Neural cell (in vitro differentiated cells): ENCODE results near the gene SGF29. TPM values are rescaled to one million over a fixed set of nuclear protein-coding genes. Genes with fewer than 3 reads are reported as not detected.

Experiments
- H2AFZ ChIP-seq: fragments of 200-600, 300-800 bp; sonication (generic), shearing (Covaris generic); 2 replicates; pipeline ENCODE4 v1.6.0; 2014; ENCODE audit warnings: low read depth, mild to moderate bottlenecking, antibody characterized with exemption, low read length, moderate library complexity
- H3F3A ChIP-seq: fragments of 200-600 bp; shearing (Covaris generic); 2 replicates; pipeline ENCODE4 v1.6.1; 2016; ENCODE audit warnings: mild to moderate bottlenecking, moderate library complexity, mixed read lengths, antibody characterized with exemption, low read length; ENCODE audit not compliant: insufficient read depth, poor library complexity, severe bottlenecking
- H3K27ac ChIP-seq: fragments of 200-600, 300-800 bp; sonication (generic), shearing (Covaris generic); 2 replicates; pipeline ENCODE4 v1.5.1; 2014; ENCODE audit warnings: mild to moderate bottlenecking, low read length, moderate library complexity
- H3K27me3 ChIP-seq: fragments of 300-800, 200-600 bp; sonication (generic), shearing (Covaris generic); 2 replicates; pipeline ENCODE4 v1.6.0; 2014; ENCODE audit warnings: mild to moderate bottlenecking, low read depth, low read length, moderate library complexity; ENCODE audit not compliant: insufficient read depth
- H3K36me3 ChIP-seq: fragments of 300-800, 200-600 bp; sonication (generic), shearing (Covaris generic); 2 replicates; pipeline ENCODE4 v1.5.1; 2014; ENCODE audit warnings: mild to moderate bottlenecking, antibody characterized with exemption, low read length, moderate library complexity; ENCODE audit not compliant: insufficient read depth
- H3K4me2 ChIP-seq: fragments of 300-800, 200-600 bp; sonication (generic), shearing (Covaris generic); 2 replicates; pipeline ENCODE4 v1.6.0; 2014; ENCODE audit warnings: mild to moderate bottlenecking, low read length
- H3K4me3 ChIP-seq: fragments of 300-800, 200-600 bp; sonication (generic), shearing (Covaris generic); 2 replicates; pipeline ENCODE4 v1.5.1; 2014; ENCODE audit warnings: mild to moderate bottlenecking, low read length, moderate library complexity
- H3K79me2 ChIP-seq: fragments of 200-600 bp; shearing (Covaris generic); replicated peaks from 2 replicates; pipeline ENCODE4 v1.6.0; 2014; ENCODE audit warnings: mild to moderate bottlenecking, low read length, moderate library complexity; ENCODE audit not compliant: insufficient read depth
- H3K9ac ChIP-seq: fragments of 300-800, 200-600 bp; sonication (generic), shearing (Covaris generic); 2 replicates; pipeline ENCODE4 v1.6.1; 2016; ENCODE audit warnings: mild to moderate bottlenecking, low read length, mixed read lengths
- H3K9me2 ChIP-seq: fragments of 200-600 bp; shearing (Covaris generic); 2 replicates; pipeline ENCODE4 v1.6.1; 2016; ENCODE audit warnings: mild to moderate bottlenecking, low read length, mixed read lengths; ENCODE audit not compliant: insufficient read depth
- H3K9me3 ChIP-seq: fragments of 200-600, 300-800 bp; sonication (generic), shearing (Covaris generic); 2 replicates; pipeline ENCODE4 v1.6.1; 2016; ENCODE audit warnings: mild to moderate bottlenecking, mixed run types, low read length, moderate library complexity, mixed read lengths
- H4K20me1 ChIP-seq: fragments of 200-600 bp; shearing (Covaris generic); 2 replicates; pipeline ENCODE4 v1.6.1; 2016; ENCODE audit warnings: mild to moderate bottlenecking, mixed run types; ENCODE audit not compliant: insufficient read depth
- EP300 ChIP-seq: fragments of 450-650 bp; conservative IDR thresholded peaks from 2 replicates; pipeline ENCODE4 v1.6.1; 2014; ENCODE audit warnings: antibody characterized with exemption, mild to moderate bottlenecking, moderate library complexity; ENCODE audit not compliant: poor library complexity, severe bottlenecking
- EZH2 ChIP-seq: fragments of 200-600, 300-800 bp; shearing (Covaris generic), sonication (generic); IDR thresholded peaks from 2 replicates; pipeline ENCODE4 v1.6.1; 2014; ENCODE audit warnings: antibody characterized with exemption, low read length, borderline replicate concordance, mild to moderate bottlenecking; ENCODE audit not compliant: insufficient read depth, poor library complexity, severe bottlenecking
- MXI1 ChIP-seq: fragments of 450-650 bp; conservative IDR thresholded peaks from 2 replicates; pipeline ENCODE4 v1.6.1; 2014; ENCODE audit warnings: antibody characterized with exemption, mild to moderate bottlenecking; ENCODE audit not compliant: poor library complexity, severe bottlenecking
- POLR2AphosphoS5 ChIP-seq: IDR thresholded peaks from 2 replicates; pipeline ENCODE4 v1.6.1; 2012
- RAD21 ChIP-seq: fragments of 450-650 bp; conservative IDR thresholded peaks from 2 replicates; pipeline ENCODE4 v1.6.1; 2014; ENCODE audit warnings: antibody characterized with exemption, mild to moderate bottlenecking, moderate library complexity
- SMC3 ChIP-seq: fragments of 450-650 bp; conservative IDR thresholded peaks from 2 replicates; pipeline ENCODE4 v1.6.1; 2014; ENCODE audit warnings: antibody characterized with exemption, mild to moderate bottlenecking, moderate library complexity; ENCODE audit not compliant: poor library complexity
- TAF1 ChIP-seq: IDR thresholded peaks from 2 replicates; pipeline ENCODE4 v1.6.1; 2012; ENCODE audit warnings: low read depth
- polyA plus RNA-seq: library from polyadenylated mRNA; depleted of rRNA; stranded (reverse); fragments of >200 nt; gene quantifications from 2 replicates; pipeline ENCODE4 v1.2.3, GENCODE V29; 2014
- TF ChIP-seq, protein P1 (sequence below): IDR thresholded peaks from 2 replicates; pipeline ENCODE4 v1.6.1; 2012; ENCODE audit warnings: borderline replicate concordance
- TF ChIP-seq, protein P2 (sequence below): fragments of 450-650 bp; IDR thresholded peaks from 2 replicates; pipeline ENCODE4 v1.5.1; 2014; ENCODE audit warnings: antibody characterized with exemption, mild to moderate bottlenecking, moderate library complexity; ENCODE audit not compliant: poor library complexity, severe bottlenecking

The SGF29 gene
- polyA plus RNA-seq, 1 donor from 2014 or later = 32.8 TPM

GRCh38 chr16:28573738-28574718, 20.3 kb downstream of the SGF29 start:
- Histone ChIP-seq H3K79me2 (no peaks in the 10 kb centered on the region), H3K27ac (no peak overlapping the region)

DNA sequence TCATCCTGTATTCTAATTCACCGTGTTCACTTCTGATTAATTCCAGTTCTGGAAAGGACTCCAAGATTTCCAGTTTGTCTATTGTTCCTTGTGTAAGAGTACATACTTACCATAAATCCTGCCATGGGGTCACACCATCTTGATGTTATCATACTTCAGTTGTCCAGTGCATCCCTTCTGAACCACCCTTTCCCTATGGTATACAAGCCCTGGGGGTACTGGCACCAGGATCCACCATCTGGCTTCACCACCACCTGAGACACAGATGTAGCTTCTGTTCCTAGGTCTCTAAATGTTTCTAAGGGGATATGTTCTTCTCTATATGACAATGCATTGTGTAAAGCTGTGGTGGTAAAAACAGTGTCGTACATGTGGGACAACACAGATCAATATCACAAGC, 21.2 kb downstream of the SGF29 start:
- Histone ChIP-seq H3K9me2 (no peaks in the 10 kb centered on the region), H3K9ac (no peak overlapping the region)
- TF ChIP-seq, protein P1, sequence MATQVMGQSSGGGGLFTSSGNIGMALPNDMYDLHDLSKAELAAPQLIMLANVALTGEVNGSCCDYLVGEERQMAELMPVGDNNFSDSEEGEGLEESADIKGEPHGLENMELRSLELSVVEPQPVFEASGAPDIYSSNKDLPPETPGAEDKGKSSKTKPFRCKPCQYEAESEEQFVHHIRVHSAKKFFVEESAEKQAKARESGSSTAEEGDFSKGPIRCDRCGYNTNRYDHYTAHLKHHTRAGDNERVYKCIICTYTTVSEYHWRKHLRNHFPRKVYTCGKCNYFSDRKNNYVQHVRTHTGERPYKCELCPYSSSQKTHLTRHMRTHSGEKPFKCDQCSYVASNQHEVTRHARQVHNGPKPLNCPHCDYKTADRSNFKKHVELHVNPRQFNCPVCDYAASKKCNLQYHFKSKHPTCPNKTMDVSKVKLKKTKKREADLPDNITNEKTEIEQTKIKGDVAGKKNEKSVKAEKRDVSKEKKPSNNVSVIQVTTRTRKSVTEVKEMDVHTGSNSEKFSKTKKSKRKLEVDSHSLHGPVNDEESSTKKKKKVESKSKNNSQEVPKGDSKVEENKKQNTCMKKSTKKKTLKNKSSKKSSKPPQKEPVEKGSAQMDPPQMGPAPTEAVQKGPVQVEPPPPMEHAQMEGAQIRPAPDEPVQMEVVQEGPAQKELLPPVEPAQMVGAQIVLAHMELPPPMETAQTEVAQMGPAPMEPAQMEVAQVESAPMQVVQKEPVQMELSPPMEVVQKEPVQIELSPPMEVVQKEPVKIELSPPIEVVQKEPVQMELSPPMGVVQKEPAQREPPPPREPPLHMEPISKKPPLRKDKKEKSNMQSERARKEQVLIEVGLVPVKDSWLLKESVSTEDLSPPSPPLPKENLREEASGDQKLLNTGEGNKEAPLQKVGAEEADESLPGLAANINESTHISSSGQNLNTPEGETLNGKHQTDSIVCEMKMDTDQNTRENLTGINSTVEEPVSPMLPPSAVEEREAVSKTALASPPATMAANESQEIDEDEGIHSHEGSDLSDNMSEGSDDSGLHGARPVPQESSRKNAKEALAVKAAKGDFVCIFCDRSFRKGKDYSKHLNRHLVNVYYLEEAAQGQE = no peak
- TF ChIP-seq POLR2AphosphoS5 = no peak
- no peak for TF ChIP-seq TAF1
- no peak for TF ChIP-seq SMC3
- no peak for TF ChIP-seq RAD21
- no peak for TF ChIP-seq EP300
- no peak for TF ChIP-seq EZH2
- no peak for TF ChIP-seq MXI1

More at GRCh38 chr16:28573738-28574718, 20.3 kb downstream of the SGF29 start:
- no peaks in the 10 kb centered on the region for H3K36me3 ChIP-seq
- H3K9me3 ChIP-seq = no peaks in the 10 kb centered on the region
- TF ChIP-seq MXI1 = no peak
- no peak for TF ChIP-seq POLR2AphosphoS5
- TF ChIP-seq, protein P1 = no peak
- TF ChIP-seq, protein P2, sequence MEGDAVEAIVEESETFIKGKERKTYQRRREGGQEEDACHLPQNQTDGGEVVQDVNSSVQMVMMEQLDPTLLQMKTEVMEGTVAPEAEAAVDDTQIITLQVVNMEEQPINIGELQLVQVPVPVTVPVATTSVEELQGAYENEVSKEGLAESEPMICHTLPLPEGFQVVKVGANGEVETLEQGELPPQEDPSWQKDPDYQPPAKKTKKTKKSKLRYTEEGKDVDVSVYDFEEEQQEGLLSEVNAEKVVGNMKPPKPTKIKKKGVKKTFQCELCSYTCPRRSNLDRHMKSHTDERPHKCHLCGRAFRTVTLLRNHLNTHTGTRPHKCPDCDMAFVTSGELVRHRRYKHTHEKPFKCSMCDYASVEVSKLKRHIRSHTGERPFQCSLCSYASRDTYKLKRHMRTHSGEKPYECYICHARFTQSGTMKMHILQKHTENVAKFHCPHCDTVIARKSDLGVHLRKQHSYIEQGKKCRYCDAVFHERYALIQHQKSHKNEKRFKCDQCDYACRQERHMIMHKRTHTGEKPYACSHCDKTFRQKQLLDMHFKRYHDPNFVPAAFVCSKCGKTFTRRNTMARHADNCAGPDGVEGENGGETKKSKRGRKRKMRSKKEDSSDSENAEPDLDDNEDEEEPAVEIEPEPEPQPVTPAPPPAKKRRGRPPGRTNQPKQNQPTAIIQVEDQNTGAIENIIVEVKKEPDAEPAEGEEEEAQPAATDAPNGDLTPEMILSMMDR = no peak
- no peak for TF ChIP-seq EZH2
- TF ChIP-seq SMC3 = no peak
- TF ChIP-seq RAD21 = no peak
- TF ChIP-seq TAF1 = no peak
- no peak for TF ChIP-seq EP300
- H3K27me3 ChIP-seq = no peaks in the 10 kb centered on the region
- no peak overlapping the region for H3K9ac ChIP-seq
- H3F3A ChIP-seq = no peaks in the 10 kb centered on the region
- no peaks in the 10 kb centered on the region for H3K9me2 ChIP-seq
- H3K4me3 ChIP-seq = no peak overlapping the region
- no peak overlapping the region for H2AFZ ChIP-seq
- no peaks in the 10 kb centered on the region for H4K20me1 ChIP-seq
- H3K4me2 ChIP-seq = no peak overlapping the region

More for the DNA sequence above, 21.2 kb downstream of the SGF29 start:
- H3K4me2 ChIP-seq = no peak overlapping the region
- no peaks in the 10 kb centered on the region for H3K36me3 ChIP-seq
- no peak overlapping the region for H2AFZ ChIP-seq
- no peaks in the 10 kb centered on the region for H3K27me3 ChIP-seq
- no peaks in the 10 kb centered on the region for H3F3A ChIP-seq
- no peaks in the 10 kb centered on the region for H4K20me1 ChIP-seq
- no peaks in the 10 kb centered on the region for H3K79me2 ChIP-seq
- no peaks in the 10 kb centered on the region for H3K9me3 ChIP-seq
- H3K27ac ChIP-seq = no peak overlapping the region
- H3K4me3 ChIP-seq = no peak overlapping the region
